ENCODE results near the gene ARHGAP9.

ARHGAP9 gene

GRCh38 chr12:57460841-57461275 is 18.8 kb downstream of the ARHGAP9 start:
- no peak for DNase-seq
- H3K27me3 Mint-ChIP-seq = peaks cover 6 to 46% of the 10 kb centered on the region in 2 donors
- H3K27ac Mint-ChIP-seq = peak overlapping the region in 1 of 2 donors; percentile 49
- H3K9me3 Mint-ChIP-seq = no peaks in the 10 kb centered on the region
- H3K4me1 Mint-ChIP-seq (ENCODE audit: low read depth in 2 of 2) = peaks cover 42 to 46% of the 10 kb centered on the region in 2 donors
- H3K36me3 Mint-ChIP-seq (ENCODE audit: insufficient read depth) = peaks cover 17% of the 10 kb centered on the region
- peak overlapping the region; percentile 88 to 96 for H3K4me3 Mint-ChIP-seq
- ATAC-seq (replicated peaks) = no peak

GRCh38 chr12:57460468-57460784 is 19.2 kb downstream of the ARHGAP9 start:
- Mint-ChIP-seq H3K9me3 (no peaks in the 10 kb centered on the region), H3K4me1 (ENCODE audit: low read depth in 2 of 2) (peaks cover 41 to 42% of the 10 kb centered on the region in 2 donors), H3K4me3 (peak overlapping the region; percentile 88 to 96), H3K27me3 (peaks cover 6 to 46% of the 10 kb centered on the region in 2 donors), H3K36me3 (ENCODE audit: insufficient read depth) (peaks cover 14% of the 10 kb centered on the region), H3K27ac (peak overlapping the region; percentile 37 to 84)
- ATAC-seq (replicated peaks) (no peak), DNase-seq (no peak)

- Mint-ChIP-seq H3K9me3 (no peaks in the 10 kb centered on the region), H3K4me3 (peak within 1 kb of the TSS; percentile 88 to 96), H3K27ac (peak within 1 kb of the TSS; percentile 84 to 93), H3K36me3 (ENCODE audit: insufficient read depth) (peaks cover 14% of the 10 kb centered on the region), H3K27me3 (peaks cover 6 to 42% of the 10 kb centered on the region in 2 donors), H3K4me1 (ENCODE audit: low read depth in 2 of 2) (peaks cover 41% of the 10 kb centered on the region in 2 donors)
- DNase-seq (no peak), ATAC-seq (replicated peaks) (no peak)
Measured at GRCh38 chr12:57459750-57460467, 19.8 kb downstream of the ARHGAP9 start, which contains the start of gene GLI1. Gene GLI1 (plus strand): TSS chr12:57459785. CDS start chr12:57463692, 3,907 bp downstream.

- peaks cover 6 to 35% of the 10 kb centered on the region in 2 donors for H3K27me3 Mint-ChIP-seq
- peaks cover 37 to 41% of the 10 kb centered on the region in 2 donors for H3K4me1 Mint-ChIP-seq (ENCODE audit: low read depth in 2 of 2)
- DNase-seq (peak; percentile 93 to 95 (median 94)), ATAC-seq (replicated peaks) (peak; percentile 80)
- H3K9me3 Mint-ChIP-seq = no peaks in the 10 kb centered on the region
- peak overlapping the region; percentile 84 to 93 for H3K27ac Mint-ChIP-seq
- peaks cover 14% of the 10 kb centered on the region for H3K36me3 Mint-ChIP-seq (ENCODE audit: insufficient read depth)
- H3K4me3 Mint-ChIP-seq = peak overlapping the region; percentile 88 to 96
Measured at GRCh38 chr12:57459055-57459749, 20.5 kb downstream of the ARHGAP9 start.

- Mint-ChIP-seq H3K27ac (peak overlapping the region; percentile 84 to 93), H3K9me3 (no peaks in the 10 kb centered on the region), H3K36me3 (ENCODE audit: insufficient read depth) (peaks cover 14% of the 10 kb centered on the region), H3K4me1 (ENCODE audit: low read depth in 2 of 2) (peaks cover 37 to 41% of the 10 kb centered on the region in 2 donors), H3K4me3 (peak overlapping the region; percentile 88 to 96), H3K27me3 (peaks cover 6 to 35% of the 10 kb centered on the region in 2 donors)
- no peak for ATAC-seq (replicated peaks)
- no peak for DNase-seq
Measured at GRCh38 chr12:57458665-57459054, 21.0 kb downstream of the ARHGAP9 start.

- H3K36me3 Mint-ChIP-seq (ENCODE audit: insufficient read depth) = peaks cover 10% of the 10 kb centered on the region
- DNase-seq (no peak), ATAC-seq (replicated peaks) (no peak)
- H3K4me3 Mint-ChIP-seq = no peak overlapping the region
- H3K27me3 Mint-ChIP-seq = peaks cover 6 to 36% of the 10 kb centered on the region in 2 donors
- peak overlapping the region in 1 of 2 donors; percentile 46 for H3K27ac Mint-ChIP-seq
- H3K9me3 Mint-ChIP-seq = no peaks in the 10 kb centered on the region
- peaks cover 28 to 31% of the 10 kb centered on the region in 2 donors for H3K4me1 Mint-ChIP-seq (ENCODE audit: low read depth in 2 of 2)
Measured at GRCh38 chr12:57456737-57457490, 22.8 kb downstream of the ARHGAP9 start.

- Mint-ChIP-seq H3K4me1 (ENCODE audit: low read depth in 2 of 2) (peaks cover 23 to 26% of the 10 kb centered on the region in 2 donors), H3K36me3 (ENCODE audit: insufficient read depth) (peaks cover 10% of the 10 kb centered on the region), H3K27ac (peak overlapping the region; percentile 4 to 33), H3K4me3 (peak overlapping the region; percentile 2 to 15), H3K27me3 (peaks cover 6 to 32% of the 10 kb centered on the region in 2 donors), H3K9me3 (no peaks in the 10 kb centered on the region)
- ATAC-seq (replicated peaks) (peak; percentile 16), DNase-seq (peak in 1 of 3 experiments; percentile 40)
Measured at GRCh38 chr12:57456145-57456700, 23.4 kb downstream of the ARHGAP9 start.

GRCh38 chr12:57455374-57456144 is 24.1 kb downstream of the ARHGAP9 start:
- H3K4me3 Mint-ChIP-seq = peak overlapping the region; percentile 2 to 58
- no peaks in the 10 kb centered on the region for H3K9me3 Mint-ChIP-seq
- H3K4me1 Mint-ChIP-seq (ENCODE audit: low read depth in 2 of 2) = peaks cover 19 to 21% of the 10 kb centered on the region in 2 donors
- ATAC-seq (replicated peaks) (no peak), DNase-seq (no peak)
- peaks cover 12 to 25% of the 10 kb centered on the region in 2 donors for H3K27me3 Mint-ChIP-seq
- H3K27ac Mint-ChIP-seq = peak overlapping the region; percentile 4 to 33
- peaks cover 10% of the 10 kb centered on the region for H3K36me3 Mint-ChIP-seq (ENCODE audit: insufficient read depth)

- peaks cover 15 to 16% of the 10 kb centered on the region in 2 donors for H3K4me1 Mint-ChIP-seq (ENCODE audit: low read depth in 2 of 2)
Measured at GRCh38 chr12:57454566-57455373, 24.9 kb downstream of the ARHGAP9 start, which contains the start of gene INHBE. Gene INHBE (plus strand): TSS chr12:57455307. CDS start chr12:57455537, 230 bp downstream.

GRCh38 chr12:57454213-57454565 is 25.5 kb downstream of the ARHGAP9 start:
- no peak for ATAC-seq (replicated peaks)

More at GRCh38 chr12:57454566-57455373, 24.9 kb downstream of the ARHGAP9 start, which contains the start of gene INHBE:
- H3K27me3 Mint-ChIP-seq = peaks cover 6 to 18% of the 10 kb centered on the region in 2 donors
- peaks cover 6% of the 10 kb centered on the region for H3K36me3 Mint-ChIP-seq (ENCODE audit: insufficient read depth)
- DNase-seq = no peak
- ATAC-seq (replicated peaks) = no peak
- H3K4me3 Mint-ChIP-seq = peak within 1 kb of the TSS; percentile 2 to 58
- no peaks in the 10 kb centered on the region for H3K9me3 Mint-ChIP-seq
- H3K27ac Mint-ChIP-seq = peak within 1 kb of the TSS; percentile 4 to 33

GRCh38 chr12:57452937-57453509 is 26.6 kb downstream of the ARHGAP9 start:
- Mint-ChIP-seq H3K36me3 (ENCODE audit: insufficient read depth) (no peaks in the 10 kb centered on the region), H3K27me3 (peaks cover 6 to 17% of the 10 kb centered on the region in 2 donors), H3K9me3 (no peaks in the 10 kb centered on the region), H3K4me1 (ENCODE audit: low read depth in 2 of 2) (peaks cover 3 to 4% of the 10 kb centered on the region in 2 donors), H3K4me3 (no peak overlapping the region), H3K27ac (no peak overlapping the region)
- ATAC-seq (replicated peaks) (peak; percentile 66), DNase-seq (peak in 1 of 3 experiments; percentile 37)

More at GRCh38 chr12:57454213-57454565, 25.5 kb downstream of the ARHGAP9 start:
- no peak for DNase-seq
- Mint-ChIP-seq H3K27me3 (peaks cover 6 to 17% of the 10 kb centered on the region in 2 donors), H3K4me1 (ENCODE audit: low read depth in 2 of 2) (peaks cover 9 to 10% of the 10 kb centered on the region in 2 donors), H3K9me3 (no peaks in the 10 kb centered on the region), H3K27ac (no peak overlapping the region), H3K36me3 (ENCODE audit: insufficient read depth) (peaks cover 4% of the 10 kb centered on the region), H3K4me3 (no peak overlapping the region)

All from effector memory CD8-positive, alpha-beta T cell (primary cell).